GM23248 (cell line): Measurements from ENCODE around the gene H6PD. TPM values are rescaled to one million over a fixed set of nuclear protein-coding genes. Genes with fewer than 3 reads are reported as not detected.

Experiments used
- DNase-seq: peaks from one replicate; pipeline ENCODE4 v3.0.0-alpha.2; 2015
- H2AFZ ChIP-seq: fragments of 200-600 bp; sonication (generic); 2 replicates; pipeline ENCODE4 v1.6.1; 2016; ENCODE audit warnings: antibody characterized with exemption
- H3F3A ChIP-seq: fragments of 200-600 bp; sonication (generic); 2 replicates; pipeline ENCODE4 v1.6.1; 2016; ENCODE audit warnings: mild to moderate bottlenecking, antibody characterized with exemption, mixed run types; ENCODE audit not compliant: insufficient read depth
- H3K27ac ChIP-seq: fragments of 200-600 bp; sonication (generic); 2 replicates; pipeline ENCODE4 v1.5.1; 2016; ENCODE audit warnings: mild to moderate bottlenecking
- H3K27me3 ChIP-seq: fragments of 200-600 bp; sonication (generic); replicated peaks from 2 replicates; pipeline ENCODE4 v1.6.1; 2016; ENCODE audit warnings: mild to moderate bottlenecking; ENCODE audit not compliant: insufficient read depth
- H3K36me3 ChIP-seq: fragments of 200-600 bp; sonication (generic); 2 replicates; pipeline ENCODE4 v1.6.1; 2016; ENCODE audit warnings: low read depth, mild to moderate bottlenecking
- H3K4me1 ChIP-seq: fragments of 200-600 bp; sonication (generic); 2 replicates; pipeline ENCODE4 v1.6.1; 2016; ENCODE audit warnings: mild to moderate bottlenecking; ENCODE audit not compliant: insufficient read depth
- H3K4me2 ChIP-seq: fragments of 200-600 bp; sonication (generic); one replicate; pipeline ENCODE4 v1.6.1; 2016; ENCODE audit warnings: mild to moderate bottlenecking; ENCODE audit not compliant: unreplicated experiment
- H3K4me3 ChIP-seq: fragments of 200-600 bp; sonication (generic); 2 replicates; pipeline ENCODE4 v1.5.1; 2016; ENCODE audit warnings: mild to moderate bottlenecking
- H3K79me2 ChIP-seq: fragments of 200-600 bp; sonication (generic); 2 replicates; pipeline ENCODE4 v1.6.1; 2016; ENCODE audit warnings: mild to moderate bottlenecking; ENCODE audit not compliant: insufficient read depth
- H3K9ac ChIP-seq: fragments of 200-600 bp; sonication (generic); 2 replicates; pipeline ENCODE4 v1.6.1; 2016; ENCODE audit warnings: mild to moderate bottlenecking
- H3K9me2 ChIP-seq: fragments of 200-600 bp; sonication (generic); 2 replicates; pipeline ENCODE4 v1.6.1; 2016; ENCODE audit warnings: mixed run types, mild to moderate bottlenecking, moderate library complexity; ENCODE audit not compliant: insufficient read depth
- H3K9me3 ChIP-seq: fragments of 200-600 bp; sonication (generic); one replicate; pipeline ENCODE4 v1.6.1; 2017; ENCODE audit warnings: low read depth
- H4K20me1 ChIP-seq: fragments of 200-600 bp; sonication (generic); 2 replicates; pipeline ENCODE4 v1.6.0; 2016; ENCODE audit not compliant: insufficient read depth
- EZH2 ChIP-seq: fragments of 200-600 bp; sonication (generic); IDR thresholded peaks from 2 replicates; pipeline ENCODE4 v1.6.1; 2018; ENCODE audit warnings: antibody characterized with exemption, mild to moderate bottlenecking; ENCODE audit not compliant: insufficient read depth, poor library complexity, severe bottlenecking
- EZH2phosphoT487 ChIP-seq: fragments of 200-600 bp; sonication (generic); IDR thresholded peaks from 2 replicates; pipeline ENCODE4 v1.6.1; 2018; ENCODE audit warnings: antibody characterized with exemption, moderate library complexity, mild to moderate bottlenecking, low read depth; ENCODE audit not compliant: insufficient read depth
- WGBS, 2 experiments: methylation state at CpG; one replicate each; pipeline ENCODE4 v1.1.6; 2015 to 2017; ENCODE audit warnings: low lambda C conversion rate in 2 of 2, low coverage in 1 of 2; ENCODE audit errors: missing lambda C conversion rate in 2 of 2; 5-methylcytosine and 5-hydroxymethylcytosine counted together
- in situ Hi-C: fragments of 300-500 bp; cut with MboI; formaldehyde crosslinking; loops from 2 replicates; pipeline ENCODE4 v1.15.0; 2020
- polyA plus RNA-seq: library from polyadenylated mRNA; unstranded; fragments of >200 nt; fragmentation: Nextera tagmentation; extraction: Ambion mirVana; gene quantifications from 2 replicates; pipeline ENCODE4 v1.2.1, GENCODE V29; 2016
- total RNA-seq: library from RNA; depleted of rRNA; stranded (reverse); fragments of >200 nt; shearing (Covaris generic); gene quantifications from 2 replicates; pipeline ENCODE4 v1.2.3, GENCODE V29; 2014

The H6PD gene
- total and polyA plus RNA-seq, 2 experiments from 2014 or later = 16.1 to 29.6 TPM

- peaks cover 96% of the 10 kb centered on the region for H3K79me2 ChIP-seq
- H3K4me2 ChIP-seq = no peak overlapping the region
- no peaks in the 10 kb centered on the region for H3K9me2 ChIP-seq
- in situ Hi-C loops = no loop called here
- H4K20me1 ChIP-seq = peaks cover 4% of the 10 kb centered on the region
- peaks cover 15% of the 10 kb centered on the region for H3F3A ChIP-seq
- no peaks in the 10 kb centered on the region for H3K9me3 ChIP-seq
- H2AFZ ChIP-seq = no peak overlapping the region
- no peak for DNase-seq
- H3K4me3 ChIP-seq = no peak overlapping the region
- peaks cover 16% of the 10 kb centered on the region for H3K4me1 ChIP-seq
- H3K36me3 ChIP-seq = no peaks in the 10 kb centered on the region
- 92 to 97% methylated on average over 10 of the region's 10 CpGs for WGBS, 2 experiments
- no peak overlapping the region for H3K27ac ChIP-seq
- no peaks in the 10 kb centered on the region for H3K27me3 ChIP-seq
- TF ChIP-seq EZH2phosphoT487 (no peak), EZH2 (no peak)
- no peak overlapping the region for H3K9ac ChIP-seq
These were observed 72.7 kb downstream of the H6PD start for GRCh38 chr1:9307303-9307702.

GRCh38 chr1:9308236-9308785 is 73.7 kb downstream of the H6PD start:
- in situ Hi-C loops = no loop called here
- no peak for DNase-seq

GRCh38 chr1:9309080-9309479 is 74.5 kb downstream of the H6PD start:
- no peaks in the 10 kb centered on the region for H3K36me3 ChIP-seq
- peaks cover 100% of the 10 kb centered on the region for H3K79me2 ChIP-seq
- no peaks in the 10 kb centered on the region for H3K4me1 ChIP-seq
- WGBS, 2 experiments = 96 to 97% methylated on average over 8 of the region's 8 CpGs
- H3K4me2 ChIP-seq = no peak overlapping the region
- H3K9me3 ChIP-seq = no peaks in the 10 kb centered on the region
- peaks cover 2% of the 10 kb centered on the region for H4K20me1 ChIP-seq
- no peaks in the 10 kb centered on the region for H3K27me3 ChIP-seq
- no peak overlapping the region for H2AFZ ChIP-seq
- TF ChIP-seq EZH2 = no peak
- no peak for TF ChIP-seq EZH2phosphoT487
- H3K4me3 ChIP-seq = no peak overlapping the region
- no peak overlapping the region for H3K9ac ChIP-seq
- H3F3A ChIP-seq = no peaks in the 10 kb centered on the region
- no peak overlapping the region for H3K27ac ChIP-seq
- no peak for DNase-seq
- in situ Hi-C loops = no loop called here
- no peaks in the 10 kb centered on the region for H3K9me2 ChIP-seq

More at GRCh38 chr1:9308236-9308785, 73.7 kb downstream of the H6PD start:
- Histone ChIP-seq H3K9me3 (no peaks in the 10 kb centered on the region), H3K4me1 (peaks cover 7% of the 10 kb centered on the region), H3K9ac (no peak overlapping the region), H3K36me3 (no peaks in the 10 kb centered on the region), H3K9me2 (no peaks in the 10 kb centered on the region), H3K27ac (no peak overlapping the region), H4K20me1 (peaks cover 4% of the 10 kb centered on the region), H3K27me3 (no peaks in the 10 kb centered on the region), H3K4me3 (no peak overlapping the region), H2AFZ (no peak overlapping the region), H3K4me2 (no peak overlapping the region), H3F3A (peaks cover 7% of the 10 kb centered on the region), H3K79me2 (peaks cover 100% of the 10 kb centered on the region)
- TF ChIP-seq EZH2 (no peak), EZH2phosphoT487 (no peak)
- 60 to 61% methylated on average over 9 of the region's 9 CpGs for WGBS, 2 experiments

GRCh38 chr1:9309991-9310390 is 75.4 kb downstream of the H6PD start:
- H3K4me2 ChIP-seq = no peak overlapping the region
- H3K79me2 ChIP-seq = peaks cover 100% of the 10 kb centered on the region
- in situ Hi-C loops = no loop called here
- no peaks in the 10 kb centered on the region for H4K20me1 ChIP-seq
- H3K27ac ChIP-seq = no peak overlapping the region
- no peaks in the 10 kb centered on the region for H3K27me3 ChIP-seq
- H3F3A ChIP-seq = peaks cover 4% of the 10 kb centered on the region; the same call in 1 of the 2 replicates
- H3K36me3 ChIP-seq = no peaks in the 10 kb centered on the region
- no peak for DNase-seq
- no peaks in the 10 kb centered on the region; the same call in 1 of the 2 replicates for H3K4me1 ChIP-seq
- H3K9me2 ChIP-seq = no peaks in the 10 kb centered on the region
- no peak for TF ChIP-seq EZH2phosphoT487
- TF ChIP-seq EZH2 = no peak
- no peak overlapping the region for H3K4me3 ChIP-seq
- no peak overlapping the region for H2AFZ ChIP-seq
- no peak overlapping the region for H3K9ac ChIP-seq
- 97 to 99% methylated on average over 6 to 7 of the region's 7 CpGs for WGBS, 2 experiments
- H3K9me3 ChIP-seq = no peaks in the 10 kb centered on the region
